Measurements from ENCODE around the gene CLEC2A.
"Not testable (repeated sequence)": the region's sequence is repeated elsewhere in the genome, so short reads cannot be mapped to it uniquely, and the experiment has no call there.

CLEC2A gene

GRCh38 chr12:9881246-9881645 is 50.9 kb downstream of the CLEC2A start, which contains the start of gene KLRF2:
Gene KLRF2, plus strand, starts transcription at chr12:9881489. Its CDS starts 107 bp downstream, at chr12:9881596.
- ATAC-seq = no peak
- TF ChIP-seq ISL1 (CRISPR knock-in tag; IDR thresholded peaks at IDR 0.05) (no peak), ARNTL (CRISPR knock-in tag; IDR thresholded peaks at IDR 0.05; ENCODE audit: borderline replicate concordance, low read depth) (no peak), PPARA (CRISPR knock-in tag; IDR thresholded peaks at IDR 0.05; ENCODE audit: borderline replicate concordance) (no peak), PATZ1 (CRISPR knock-in tag; IDR thresholded peaks at IDR 0.05; ENCODE audit: borderline replicate concordance) (no peak), ZFP3 (CRISPR knock-in tag; IDR thresholded peaks at IDR 0.05) (no peak), OSR1 (CRISPR knock-in tag; IDR thresholded peaks at IDR 0.05) (no peak), BACH2 (CRISPR knock-in tag; IDR thresholded peaks at IDR 0.05; ENCODE audit: borderline replicate concordance) (no peak), ESRRG (CRISPR knock-in tag; IDR thresholded peaks at IDR 0.05) (no peak), ZNF70 (CRISPR knock-in tag; IDR thresholded peaks at IDR 0.05) (no peak), CSRNP3 (CRISPR knock-in tag; IDR thresholded peaks at IDR 0.05) (no peak), TCF4 (CRISPR knock-in tag; IDR thresholded peaks at IDR 0.05; ENCODE audit: borderline replicate concordance) (no peak), ZNF565 (CRISPR knock-in tag; conservative IDR thresholded peaks at IDR 0.05; ENCODE audit: low read depth) (no peak), POU6F1 (CRISPR knock-in tag; IDR thresholded peaks at IDR 0.05; ENCODE audit: borderline replicate concordance, low read depth) (no peak), RARB (CRISPR knock-in tag; IDR thresholded peaks at IDR 0.05) (no peak)

- no peak for ATAC-seq
- TF ChIP-seq TOX (CRISPR knock-in tag; IDR thresholded peaks at IDR 0.05; ENCODE audit: borderline replicate concordance) (no peak), PATZ1 (CRISPR knock-in tag; IDR thresholded peaks at IDR 0.05; ENCODE audit: borderline replicate concordance) (no peak), ISL1 (CRISPR knock-in tag; IDR thresholded peaks at IDR 0.05) (no peak), GLIS3 (CRISPR knock-in tag; IDR thresholded peaks at IDR 0.05) (no peak), TCF4 (CRISPR knock-in tag; IDR thresholded peaks at IDR 0.05; ENCODE audit: borderline replicate concordance) (no peak), OSR1 (CRISPR knock-in tag; IDR thresholded peaks at IDR 0.05) (no peak), CSRNP3 (CRISPR knock-in tag; IDR thresholded peaks at IDR 0.05) (no peak)
Measured at GRCh38 chr12:9880532-9881078, 51.6 kb downstream of the CLEC2A start.

GRCh38 chr12:9876120-9876519 is 56.0 kb downstream of the CLEC2A start:
- not testable (repeated sequence) for ATAC-seq

- TF ChIP-seq RARB (CRISPR knock-in tag; IDR thresholded peaks at IDR 0.05) = no peak
- TF ChIP-seq ZNF8 (CRISPR knock-in tag; IDR thresholded peaks at IDR 0.05) = no peak
- TF ChIP-seq ZFP3 (CRISPR knock-in tag; IDR thresholded peaks at IDR 0.05) = no peak
- TF ChIP-seq ESRRG (CRISPR knock-in tag; IDR thresholded peaks at IDR 0.05) = no peak
- TF ChIP-seq PPARA (CRISPR knock-in tag; IDR thresholded peaks at IDR 0.05; ENCODE audit: borderline replicate concordance) = no peak
- no peak for ATAC-seq
Measured at GRCh38 chr12:9872742-9873141, 59.4 kb downstream of the CLEC2A start.

GRCh38 chr12:9872162-9872561 is 60.0 kb downstream of the CLEC2A start:
- ATAC-seq = no peak
- TF ChIP-seq CREB5 (CRISPR knock-in tag; IDR thresholded peaks at IDR 0.05; ENCODE audit: low read depth) (no peak), OSR1 (CRISPR knock-in tag; IDR thresholded peaks at IDR 0.05) (no peak), ZNF8 (CRISPR knock-in tag; IDR thresholded peaks at IDR 0.05) (no peak), TSHZ2 (CRISPR knock-in tag; IDR thresholded peaks at IDR 0.05) (no peak), SNAI2 (CRISPR knock-in tag; IDR thresholded peaks at IDR 0.05) (no peak)
